ENCODE results near the gene VWA3B.
"Not testable (repeated sequence)": the region's sequence is repeated elsewhere in the genome, so short reads cannot be mapped to it uniquely, and the experiment has no call there.

The VWA3B gene

GRCh38 chr2:98130073-98130472, 43.1 kb downstream of the VWA3B start:
- not testable (repeated sequence) for DNase-seq (ENCODE audit: low spot score)

GRCh38 chr2:98134172-98135005, 47.4 kb downstream of the VWA3B start:
- no peak for DNase-seq (ENCODE audit: low spot score)

GRCh38 chr2:98137196-98137595, 50.2 kb downstream of the VWA3B start:
- no peak for DNase-seq (ENCODE audit: low spot score)

- not testable (repeated sequence) for DNase-seq (ENCODE audit: low spot score)
These were observed 52.0 kb downstream of the VWA3B start for GRCh38 chr2:98138978-98139377.

GRCh38 chr2:98140210-98140609, 53.2 kb downstream of the VWA3B start:
- DNase-seq (ENCODE audit: low spot score): no peak

GRCh38 chr2:98142106-98142791, 55.3 kb downstream of the VWA3B start:
- no peak for DNase-seq (ENCODE audit: low spot score)

GRCh38 chr2:98145070-98145469, 58.1 kb downstream of the VWA3B start:
- DNase-seq (ENCODE audit: low spot score): no peak

- DNase-seq (ENCODE audit: low spot score): not testable (repeated sequence)
These were observed 60.9 kb downstream of the VWA3B start for GRCh38 chr2:98147900-98148299.

GRCh38 chr2:98148595-98149332, 61.8 kb downstream of the VWA3B start:
- no peak for DNase-seq (ENCODE audit: low spot score)

- no peak for DNase-seq (ENCODE audit: low spot score)
These were observed 62.3 kb downstream of the VWA3B start for GRCh38 chr2:98149333-98149697.

- DNase-seq (ENCODE audit: low spot score): no peak
These were observed 66.5 kb downstream of the VWA3B start for GRCh38 chr2:98153481-98153880.

- DNase-seq (ENCODE audit: low spot score): no peak
These were observed 68.3 kb downstream of the VWA3B start for GRCh38 chr2:98155291-98155690.

- DNase-seq (ENCODE audit: low spot score): no peak
These were observed 68.7 kb downstream of the VWA3B start for GRCh38 chr2:98155716-98156115.

- DNase-seq (ENCODE audit: low spot score): no peak
These were observed 69.3 kb downstream of the VWA3B start for GRCh38 chr2:98156304-98156703.

- DNase-seq (ENCODE audit: low spot score): no peak
These were observed 70.6 kb downstream of the VWA3B start for GRCh38 chr2:98157557-98157956.

GRCh38 chr2:98158305-98158704, 71.3 kb downstream of the VWA3B start:
- DNase-seq (ENCODE audit: low spot score): no peak

- DNase-seq (ENCODE audit: low spot score): no peak
These were observed 73.6 kb downstream of the VWA3B start for GRCh38 chr2:98160554-98160953.

GRCh38 chr2:98161186-98161585, 74.2 kb downstream of the VWA3B start:
- DNase-seq (ENCODE audit: low spot score): no peak

- no peak for DNase-seq (ENCODE audit: low spot score)
These were observed 77.3 kb downstream of the VWA3B start for GRCh38 chr2:98164256-98164655.

GRCh38 chr2:98165516-98166071, 78.6 kb downstream of the VWA3B start:
- no peak for DNase-seq (ENCODE audit: low spot score)

GRCh38 chr2:98167916-98168315, 80.9 kb downstream of the VWA3B start:
- DNase-seq (ENCODE audit: low spot score): no peak

- DNase-seq (ENCODE audit: low spot score): no peak
These were observed 83.1 kb downstream of the VWA3B start for GRCh38 chr2:98170076-98170475.
